Transverse colon (tissue), 4 donors: ENCODE results near the gene SH3RF3. TPM values are rescaled to one million over a fixed set of nuclear protein-coding genes. Genes with fewer than 3 reads are reported as not detected.

Experiments
- DNase-seq: peaks from one replicate; pipeline ENCODE4 v3.0.0-alpha.2; 2019
- H3K27ac ChIP-seq, 4 donors: fragments of 200-600 bp; sonication (generic); 2 replicates each; pipeline ENCODE4 v1.5.1; 2016 to 2018; ENCODE audit warnings: inconsistent platforms in 4 of 4
- H3K27me3 ChIP-seq: fragments of 200-600 bp; sonication (generic); 2 replicates; pipeline ENCODE4 v1.5.1; 2017; ENCODE audit warnings: inconsistent platforms
- H3K36me3 ChIP-seq, 4 donors: fragments of 200-600 bp; sonication (generic); 2 replicates each; pipeline ENCODE4 v1.5.1; 2017 to 2019; ENCODE audit warnings: inconsistent platforms in 4 of 4
- H3K4me1 ChIP-seq, 4 donors: fragments of 200-600 bp; sonication (generic); 2 replicates each; pipeline ENCODE4 v1.5.1; 2017 to 2020; ENCODE audit warnings: inconsistent platforms in 4 of 4
- H3K4me3 ChIP-seq, 4 donors: fragments of 200-600 bp; sonication (generic); 1 replicate in 1 of 4; 2 replicates in 3 of 4; pipeline versions ENCODE4 v1.5.1 to v1.6.1; 2017 to 2019; ENCODE audit warnings: inconsistent platforms in 4 of 4
- H3K9me3 ChIP-seq, 2 donors: fragments of 200-600 bp; sonication (generic); 2 replicates each; pipeline ENCODE4 v1.5.1; 2017 to 2019; ENCODE audit warnings: inconsistent platforms in 2 of 2
- EP300 ChIP-seq: sonication (generic); formaldehyde crosslinking; IDR thresholded peaks from one replicate; pipeline ENCODE4 v1.6.1; 2017; ENCODE audit warnings: antibody characterized with exemption, low read depth
- POLR2A ChIP-seq: fragments of 450-650 bp; IDR thresholded peaks from one replicate; pipeline ENCODE4 v1.6.1; 2016; ENCODE audit warnings: antibody characterized with exemption, mild to moderate bottlenecking, moderate library complexity
- POLR2AphosphoS5 ChIP-seq, 3 donors: sonication (generic); formaldehyde crosslinking; IDR thresholded peaks; one replicate each; pipeline ENCODE4 v1.6.1; 2016; ENCODE audit warnings: antibody characterized with exemption in 3 of 3
- WGBS, 2 donors: methylation state at CpG; one replicate each; pipeline ENCODE4 v1.1.5; 2018; ENCODE audit warnings: low coverage in 1 of 2; 5-methylcytosine and 5-hydroxymethylcytosine counted together
- in situ Hi-C, 4 donors: fragments of 200-750 bp; cut with MboI; loops; one replicate each; pipeline versions ENCODE4 v1.15.0 to v1.15.1; 2017; ENCODE audit warnings: low sequenced_read_pairs in 3 of 4, low pct_ligation_motif_present in 1 of 4, low pct_unique_long_range_greater_than_20kb in 1 of 4
- intact Hi-C: fragments of 100-400 bp; cut with DNase I; formaldehyde crosslinking; loops from one replicate; pipeline ENCODE4 v1.15.1; 2023; ENCODE audit warnings: low total_unique reads
- total RNA-seq, 4 donors: library from RNA; depleted of rRNA; stranded (reverse); fragments of >200 nt; gene quantifications; one replicate each; pipeline ENCODE4 v1.1.0, GENCODE V29; 2016
- TF ChIP-seq, protein P1 (sequence below), 5 experiments: fragments of 200-600 bp in 3 of 5; fragments of 450-650 bp in 2 of 5; sonication (generic) in 3 of 5; IDR thresholded peaks; 1 replicate in 2 of 5; 2 replicates in 3 of 5; pipeline ENCODE4 v1.5.1; 2016 to 2017; ENCODE audit warnings: antibody characterized with exemption in 5 of 5, inconsistent platforms in 3 of 5, mild to moderate bottlenecking in 2 of 5, moderate library complexity in 1 of 5

Gene SH3RF3
- total RNA-seq, 4 donors from 2014 or later: 1.9 to 8.8 (median 2.9) TPM

DNA sequence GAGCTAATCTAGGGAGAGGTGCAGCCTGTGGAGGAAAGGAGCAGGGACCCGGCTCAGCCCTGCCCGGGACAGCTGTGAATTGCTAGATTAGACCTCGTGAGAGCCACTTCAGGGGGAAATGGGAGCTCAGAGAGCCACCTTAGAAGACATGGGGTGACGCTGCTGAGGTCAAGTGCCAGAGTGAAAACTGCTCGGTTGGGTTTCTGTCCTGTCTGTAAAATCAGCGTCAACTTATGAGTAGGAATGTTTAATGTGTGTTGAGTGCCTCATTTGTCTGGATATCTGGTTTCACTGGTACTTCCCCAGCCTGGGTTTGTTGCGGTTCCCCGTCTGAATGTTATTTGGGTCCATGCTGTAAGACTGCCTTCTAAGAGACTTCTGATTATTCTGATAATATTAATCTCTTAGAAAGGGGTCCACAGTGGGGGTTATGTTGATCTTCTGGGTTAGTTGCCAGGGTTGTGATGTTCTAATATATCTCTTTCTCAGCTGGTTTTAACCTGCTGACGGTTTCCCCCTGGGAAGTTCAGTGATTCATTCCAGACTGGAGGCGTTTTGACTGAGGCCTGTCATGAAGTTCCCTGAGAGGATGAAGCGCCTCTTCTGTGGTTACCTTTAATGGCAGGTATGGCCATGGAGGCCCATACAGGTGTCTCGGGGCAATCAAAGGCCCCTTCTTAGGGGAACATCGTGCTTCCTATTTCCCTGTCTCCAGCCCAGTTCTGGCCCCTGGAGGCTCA is 175.9 kb downstream of the SH3RF3 start:
- Histone ChIP-seq H3K9me3 (no peaks in the 10 kb centered on the region), H3K36me3 (no peaks in the 10 kb centered on the region), H3K4me1 (no peaks in the 10 kb centered on the region), H3K4me3 (no peak overlapping the region), H3K27ac (no peak overlapping the region), H3K27me3 (no peaks in the 10 kb centered on the region)
- no peak for TF ChIP-seq EP300
- TF ChIP-seq POLR2AphosphoS5 (IDR thresholded peaks at IDR 0.05): no peak
- in situ Hi-C loops (no loop called here), intact Hi-C loops (no loop called here)
- WGBS, 2 donors: 73 to 79% methylated on average over 6 to 13 of the region's 13 CpGs
- DNase-seq: no peak

DNA sequence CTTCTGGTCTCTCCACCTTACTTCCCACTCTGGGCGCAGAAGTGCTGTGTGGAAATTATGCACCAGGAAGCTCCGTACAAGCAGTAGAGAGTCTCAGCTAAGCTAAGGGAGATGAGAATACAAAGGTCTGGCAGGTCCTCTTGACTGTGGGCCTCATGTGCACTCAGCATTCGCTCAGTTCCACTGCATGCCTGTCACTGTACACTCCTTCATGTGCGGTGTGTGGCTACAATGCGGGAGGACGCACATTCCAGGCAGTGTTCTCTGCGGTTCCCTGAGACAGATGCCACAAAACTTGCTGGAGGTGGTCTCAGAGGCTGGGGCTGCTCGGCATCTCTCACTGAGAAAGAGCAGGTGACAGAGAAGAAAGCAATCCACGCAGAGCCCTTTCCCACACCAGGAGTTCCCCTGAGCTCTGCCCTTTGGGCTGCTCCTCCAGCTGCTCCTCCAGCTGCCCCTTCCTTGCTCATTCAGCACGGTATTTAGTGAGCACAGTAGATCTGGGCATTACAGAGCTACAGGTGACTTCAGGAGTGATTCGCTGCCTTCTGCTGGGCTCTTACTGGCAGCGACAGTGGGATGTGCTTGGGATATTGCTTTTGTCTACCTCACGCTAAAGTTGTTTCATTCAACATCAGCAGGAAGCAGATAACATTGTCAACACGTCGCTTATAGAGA is 176.6 kb downstream of the SH3RF3 start:
- no peak overlapping the region for H3K4me3 ChIP-seq
- 80 to 86% methylated on average over 1 to 15 of the region's 15 CpGs for WGBS, 2 donors
- no peak for DNase-seq
- no peaks in the 10 kb centered on the region for H3K36me3 ChIP-seq
- no peaks in the 10 kb centered on the region for H3K27me3 ChIP-seq
- intact Hi-C loops (no loop called here), in situ Hi-C loops (no loop called here)
- no peaks in the 10 kb centered on the region for H3K9me3 ChIP-seq
- TF ChIP-seq POLR2A: no peak
- TF ChIP-seq, protein P1, sequence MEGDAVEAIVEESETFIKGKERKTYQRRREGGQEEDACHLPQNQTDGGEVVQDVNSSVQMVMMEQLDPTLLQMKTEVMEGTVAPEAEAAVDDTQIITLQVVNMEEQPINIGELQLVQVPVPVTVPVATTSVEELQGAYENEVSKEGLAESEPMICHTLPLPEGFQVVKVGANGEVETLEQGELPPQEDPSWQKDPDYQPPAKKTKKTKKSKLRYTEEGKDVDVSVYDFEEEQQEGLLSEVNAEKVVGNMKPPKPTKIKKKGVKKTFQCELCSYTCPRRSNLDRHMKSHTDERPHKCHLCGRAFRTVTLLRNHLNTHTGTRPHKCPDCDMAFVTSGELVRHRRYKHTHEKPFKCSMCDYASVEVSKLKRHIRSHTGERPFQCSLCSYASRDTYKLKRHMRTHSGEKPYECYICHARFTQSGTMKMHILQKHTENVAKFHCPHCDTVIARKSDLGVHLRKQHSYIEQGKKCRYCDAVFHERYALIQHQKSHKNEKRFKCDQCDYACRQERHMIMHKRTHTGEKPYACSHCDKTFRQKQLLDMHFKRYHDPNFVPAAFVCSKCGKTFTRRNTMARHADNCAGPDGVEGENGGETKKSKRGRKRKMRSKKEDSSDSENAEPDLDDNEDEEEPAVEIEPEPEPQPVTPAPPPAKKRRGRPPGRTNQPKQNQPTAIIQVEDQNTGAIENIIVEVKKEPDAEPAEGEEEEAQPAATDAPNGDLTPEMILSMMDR (IDR thresholded peaks at IDR 0.05): no peak
- TF ChIP-seq EP300: no peak
- no peak for TF ChIP-seq POLR2AphosphoS5 (IDR thresholded peaks at IDR 0.05)
- H3K4me1 ChIP-seq: no peaks in the 10 kb centered on the region
- H3K27ac ChIP-seq: no peak overlapping the region

DNA sequence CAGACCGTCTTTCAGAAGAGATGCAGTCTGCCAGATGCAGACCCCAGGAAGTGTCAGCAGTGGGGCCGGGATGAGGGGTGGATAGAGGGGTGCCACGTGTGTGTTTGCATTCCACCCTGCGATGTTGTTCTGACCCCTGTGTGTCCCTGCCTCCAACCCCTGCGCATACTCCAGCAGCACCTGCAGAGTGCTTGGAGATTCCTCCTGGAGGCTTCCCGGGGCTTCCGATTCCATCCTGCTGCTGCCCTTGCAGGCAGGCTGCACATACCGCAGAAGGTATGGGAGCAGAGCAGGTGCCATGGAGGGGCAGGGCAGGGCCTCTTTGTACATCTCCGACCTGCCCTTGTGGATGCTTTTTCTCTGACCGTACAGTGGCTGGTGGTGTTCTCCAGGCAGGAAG is 177.2 kb downstream of the SH3RF3 start:
- no peak for DNase-seq
- in situ Hi-C loops (no loop called here), intact Hi-C loops (no loop called here)
- 76% methylated on average over 10 of the region's 10 CpGs; no CpG with 5 or more reads in 1 of the 2 donors for WGBS, 2 donors
- Histone ChIP-seq H3K9me3 (no peaks in the 10 kb centered on the region), H3K27me3 (no peaks in the 10 kb centered on the region), H3K27ac (no peak overlapping the region), H3K4me1 (no peaks in the 10 kb centered on the region), H3K36me3 (no peaks in the 10 kb centered on the region), H3K4me3 (no peak overlapping the region)
- TF ChIP-seq POLR2A (no peak), POLR2AphosphoS5 (IDR thresholded peaks at IDR 0.05) (no peak), EP300 (no peak)
- TF ChIP-seq, protein P1 (IDR thresholded peaks at IDR 0.05): no peak

DNA sequence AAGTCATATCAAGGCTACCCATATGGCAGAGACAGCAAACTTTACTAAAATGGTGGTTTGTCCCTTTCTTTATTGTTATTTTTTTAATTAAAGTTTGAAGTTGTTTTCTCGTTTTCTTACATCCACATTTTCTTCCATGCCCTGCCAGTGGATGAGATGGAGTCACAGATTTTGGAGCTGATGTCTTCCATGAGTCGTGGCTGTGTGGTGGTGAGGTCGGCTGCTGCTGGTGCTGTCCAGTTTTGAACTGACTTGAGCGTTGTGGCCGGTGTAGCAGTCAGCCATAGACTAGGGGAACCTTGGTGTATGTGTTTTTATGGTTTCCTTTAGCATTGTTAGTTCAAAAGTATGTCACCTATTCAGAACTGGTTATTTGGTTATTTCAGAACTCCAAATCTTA is 182.8 kb downstream of the SH3RF3 start:
- no peak overlapping the region for H3K4me3 ChIP-seq
- H3K36me3 ChIP-seq: no peaks in the 10 kb centered on the region
- no peaks in the 10 kb centered on the region for H3K9me3 ChIP-seq
- in situ Hi-C loops (no loop called here), intact Hi-C loops (no loop called here)
- no peak for TF ChIP-seq EP300
- TF ChIP-seq POLR2AphosphoS5 (IDR thresholded peaks at IDR 0.05): no peak
- no peak for TF ChIP-seq POLR2A
- TF ChIP-seq, protein P1 (IDR thresholded peaks at IDR 0.05): no peak
- 84 to 86% methylated on average over 5 of the region's 5 CpGs for WGBS, 2 donors
- no peak overlapping the region for H3K27ac ChIP-seq
- DNase-seq: no peak
- no peaks in the 10 kb centered on the region for H3K4me1 ChIP-seq
- no peaks in the 10 kb centered on the region for H3K27me3 ChIP-seq
